Karpas-422 (cell line): ENCODE measurements around the gene ANO6. TPM values are rescaled to one million over a fixed set of nuclear protein-coding genes. Genes with fewer than 3 reads are reported as not detected.
"Not testable (repeated sequence)": the region's sequence is repeated elsewhere in the genome, so short reads cannot be mapped to it uniquely, and the experiment has no call there.

ENCODE experiments used
- DNase-seq: peaks from one replicate; pipeline ENCODE4 v3.0.0-alpha.2; 2015
- H2AFZ ChIP-seq: fragments of 200-600 bp; sonication (generic); 2 replicates; pipeline ENCODE4 v1.6.1; 2014; ENCODE audit warnings: antibody characterized with exemption, low read length, mixed read lengths
- H3K27ac ChIP-seq: fragments of 200-600 bp; sonication (generic); 2 replicates; pipeline ENCODE4 v1.5.1; 2014; ENCODE audit warnings: mild to moderate bottlenecking, low read length, moderate library complexity
- H3K27me3 ChIP-seq: fragments of 200-600 bp; sonication (generic); 2 replicates; pipeline ENCODE4 v1.6.1; 2014; ENCODE audit warnings: low read length, mixed read lengths
- H3K36me3 ChIP-seq: fragments of 200-600 bp; sonication (generic); 2 replicates; pipeline ENCODE4 v1.6.1; 2014; ENCODE audit warnings: low read length, mixed read lengths; ENCODE audit not compliant: insufficient read depth
- H3K4me1 ChIP-seq: fragments of 200-600 bp; sonication (generic); 2 replicates; pipeline ENCODE4 v1.6.1; 2014; ENCODE audit warnings: mild to moderate bottlenecking, low read length, mixed read lengths
- H3K4me2 ChIP-seq: fragments of 200-600 bp; sonication (generic); 2 replicates; pipeline ENCODE4 v1.6.1; 2014; ENCODE audit warnings: low read length, low read depth, mild to moderate bottlenecking; ENCODE audit not compliant: poor library complexity, severe bottlenecking
- H3K4me3 ChIP-seq: fragments of 200-600 bp; sonication (generic); 2 replicates; pipeline ENCODE4 v1.5.1; 2014; ENCODE audit warnings: mild to moderate bottlenecking, antibody characterized with exemption, low read length, mixed read lengths
- H3K79me2 ChIP-seq: fragments of 200-600 bp; sonication (generic); 2 replicates; pipeline ENCODE4 v1.6.1; 2014; ENCODE audit warnings: mild to moderate bottlenecking, low read length, mixed read lengths
- H3K9ac ChIP-seq: fragments of 200-600 bp; sonication (generic); 2 replicates; pipeline ENCODE4 v1.6.0; 2014; ENCODE audit warnings: low read length
- H3K9me2 ChIP-seq: fragments of 200-600 bp; sonication (generic), shearing (Covaris generic); replicated peaks from 2 replicates; pipeline ENCODE4 v1.6.0; 2014; ENCODE audit warnings: mild to moderate bottlenecking, low read length, moderate library complexity; ENCODE audit not compliant: insufficient read depth
- H3K9me3 ChIP-seq: fragments of 300-700, 200-600 bp; sonication (generic); 2 replicates; pipeline ENCODE4 v1.6.1; 2014; ENCODE audit warnings: low read length, mixed read lengths
- H4K20me1 ChIP-seq: fragments of 200-600 bp; sonication (generic); 2 replicates; pipeline ENCODE4 v1.6.1; 2014; ENCODE audit warnings: mild to moderate bottlenecking, antibody characterized with exemption, low read length, low read depth; ENCODE audit not compliant: insufficient read depth
- total RNA-seq: library from RNA; depleted of rRNA; stranded (reverse); fragments of >200 nt; shearing (Covaris generic); gene quantifications from 2 replicates; pipeline ENCODE4 v1.2.3, GENCODE V29; 2014; ENCODE audit warnings: low replicate concordance

ANO6 gene
- total RNA-seq, 1 experiment from 2014 or later, result 1.1 TPM

- H3K4me3 ChIP-seq, result no peak overlapping the region
- no peaks in the 10 kb centered on the region for H3K79me2 ChIP-seq
- H3K9ac ChIP-seq, result no peak overlapping the region
- H3K36me3 ChIP-seq, result no peaks in the 10 kb centered on the region
- H2AFZ ChIP-seq, result no peak overlapping the region
- no peaks in the 10 kb centered on the region for H3K27me3 ChIP-seq
- H3K9me3 ChIP-seq, result no peaks in the 10 kb centered on the region
- no peaks in the 10 kb centered on the region for H4K20me1 ChIP-seq
- no peak for DNase-seq
- no peaks in the 10 kb centered on the region for H3K4me1 ChIP-seq
- H3K27ac ChIP-seq, result no peak overlapping the region
- no peaks in the 10 kb centered on the region for H3K9me2 ChIP-seq
- no peak overlapping the region for H3K4me2 ChIP-seq
Measured at GRCh38 chr12:45309836-45310626, 94.1 kb downstream of the ANO6 start.

DNA sequence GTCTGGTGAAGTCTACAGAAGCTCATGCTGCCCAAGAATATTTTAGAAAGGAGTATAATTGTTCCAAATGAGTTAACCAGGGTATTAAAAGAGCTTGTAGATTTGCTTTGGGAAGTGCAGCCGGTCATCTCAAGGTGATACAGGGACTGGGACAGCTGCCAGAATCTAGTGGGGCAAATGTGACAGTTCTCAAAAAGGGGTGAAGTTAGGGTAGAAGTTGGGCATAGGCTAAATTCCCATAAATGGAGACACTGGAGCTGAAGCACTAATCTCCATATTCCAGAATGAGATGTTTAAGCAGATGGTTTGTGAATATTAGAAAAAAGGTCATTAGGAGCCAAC, 94.7 kb downstream of the ANO6 start:
- Histone ChIP-seq H3K79me2 (no peaks in the 10 kb centered on the region), H3K9ac (no peak overlapping the region), H3K27ac (no peak overlapping the region), H2AFZ (no peak overlapping the region), H3K9me3 (no peaks in the 10 kb centered on the region), H3K4me3 (no peak overlapping the region), H3K36me3 (no peaks in the 10 kb centered on the region), H3K4me2 (no peak overlapping the region), H3K4me1 (no peaks in the 10 kb centered on the region), H3K9me2 (no peaks in the 10 kb centered on the region), H4K20me1 (no peaks in the 10 kb centered on the region), H3K27me3 (no peaks in the 10 kb centered on the region)
- no peak for DNase-seq

- H3K27ac ChIP-seq, result no peak overlapping the region
- H3K4me3 ChIP-seq, result no peak overlapping the region
- no peaks in the 10 kb centered on the region for H4K20me1 ChIP-seq
- DNase-seq, result no peak
- H3K9ac ChIP-seq, result no peak overlapping the region
- no peaks in the 10 kb centered on the region for H3K9me2 ChIP-seq
- no peaks in the 10 kb centered on the region for H3K4me1 ChIP-seq
- H3K79me2 ChIP-seq, result no peaks in the 10 kb centered on the region
- no peak overlapping the region for H2AFZ ChIP-seq
- no peaks in the 10 kb centered on the region for H3K27me3 ChIP-seq
- no peak overlapping the region for H3K4me2 ChIP-seq
- no peaks in the 10 kb centered on the region for H3K36me3 ChIP-seq
- H3K9me3 ChIP-seq, result no peaks in the 10 kb centered on the region
Measured at GRCh38 chr12:45312012-45312411, 96.1 kb downstream of the ANO6 start.

DNA sequence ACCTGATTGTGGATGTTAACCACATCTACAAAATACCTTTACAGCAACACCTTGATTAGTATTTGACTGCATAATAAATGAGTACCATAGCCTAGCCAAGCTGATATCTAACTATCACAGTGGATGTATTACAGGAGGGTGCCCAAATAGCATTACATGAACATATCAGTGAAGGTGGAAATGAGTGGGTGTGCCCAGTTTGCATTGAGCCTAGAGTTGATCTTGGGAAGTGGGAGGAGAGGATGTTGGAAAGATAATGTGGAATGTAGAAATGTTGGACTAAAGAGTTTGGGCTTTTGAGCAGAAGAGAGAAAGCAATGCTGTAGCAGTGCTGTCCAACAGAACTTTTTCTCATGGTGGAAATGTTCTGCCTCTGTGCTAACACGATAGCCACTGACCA, 98.9 kb downstream of the ANO6 start:
- Histone ChIP-seq H3K27me3 (no peaks in the 10 kb centered on the region), H3K9ac (no peak overlapping the region), H3K4me1 (no peaks in the 10 kb centered on the region), H3K9me2 (no peaks in the 10 kb centered on the region), H3K4me3 (no peak overlapping the region), H3K27ac (no peak overlapping the region), H3K4me2 (no peak overlapping the region), H2AFZ (no peak overlapping the region), H3K36me3 (no peaks in the 10 kb centered on the region), H4K20me1 (no peaks in the 10 kb centered on the region), H3K79me2 (no peaks in the 10 kb centered on the region), H3K9me3 (no peaks in the 10 kb centered on the region)
- DNase-seq, result no peak

- H3K9me3 ChIP-seq, result no peaks in the 10 kb centered on the region
- H3K4me3 ChIP-seq, result no peak overlapping the region
- H3K79me2 ChIP-seq, result no peaks in the 10 kb centered on the region
- no peak for DNase-seq
- H3K9ac ChIP-seq, result no peak overlapping the region
- H4K20me1 ChIP-seq, result no peaks in the 10 kb centered on the region
- H3K4me1 ChIP-seq, result no peaks in the 10 kb centered on the region
- no peak overlapping the region for H3K27ac ChIP-seq
- H3K4me2 ChIP-seq, result no peak overlapping the region
- H2AFZ ChIP-seq, result no peak overlapping the region
- no peaks in the 10 kb centered on the region for H3K9me2 ChIP-seq
- H3K27me3 ChIP-seq, result no peaks in the 10 kb centered on the region
- H3K36me3 ChIP-seq, result no peaks in the 10 kb centered on the region
Measured at GRCh38 chr12:45315462-45315861, 99.6 kb downstream of the ANO6 start.

- not testable (repeated sequence) for H3K9ac ChIP-seq, H3K4me2 ChIP-seq, H3K9me2 ChIP-seq, H3K9me3 ChIP-seq, DNase-seq, H3K27me3 ChIP-seq, H3K36me3 ChIP-seq, H3K27ac ChIP-seq, H3K4me3 ChIP-seq, H3K79me2 ChIP-seq, H2AFZ ChIP-seq, H4K20me1 ChIP-seq, H3K4me1 ChIP-seq
Measured at GRCh38 chr12:45317261-45317660, 101.4 kb downstream of the ANO6 start.

DNA sequence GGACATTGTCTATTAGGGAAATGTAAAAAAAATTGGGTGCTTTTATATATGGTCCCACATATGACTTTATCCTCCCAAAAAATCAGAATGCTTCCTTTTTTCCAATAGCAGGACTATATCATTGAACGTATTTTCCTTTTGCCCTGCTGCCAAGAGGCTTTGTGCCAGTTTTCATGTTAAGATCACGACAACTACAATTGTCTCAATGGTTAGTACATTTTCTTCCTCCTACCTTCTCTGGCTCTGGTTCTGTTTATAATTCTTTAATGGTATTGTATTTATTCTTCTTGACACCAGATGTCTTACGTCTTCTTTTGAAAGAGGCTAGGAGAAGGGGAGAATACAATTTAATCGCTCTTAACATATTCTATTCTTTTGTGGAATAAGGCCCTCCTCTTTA, 106.9 kb downstream of the ANO6 start:
- H3K9ac ChIP-seq, result no peak overlapping the region
- no peaks in the 10 kb centered on the region for H3K27me3 ChIP-seq
- no peak for DNase-seq
- no peaks in the 10 kb centered on the region for H3K9me3 ChIP-seq
- H3K4me3 ChIP-seq, result no peak overlapping the region
- H4K20me1 ChIP-seq, result no peaks in the 10 kb centered on the region
- no peaks in the 10 kb centered on the region for H3K4me1 ChIP-seq
- H3K79me2 ChIP-seq, result no peaks in the 10 kb centered on the region
- H3K27ac ChIP-seq, result no peak overlapping the region
- H3K4me2 ChIP-seq, result no peak overlapping the region
- no peaks in the 10 kb centered on the region for H3K36me3 ChIP-seq
- H2AFZ ChIP-seq, result no peak overlapping the region
- no peaks in the 10 kb centered on the region for H3K9me2 ChIP-seq

GRCh38 chr12:45324391-45324790, 108.5 kb downstream of the ANO6 start:
- Histone ChIP-seq H3K4me1 (no peaks in the 10 kb centered on the region), H4K20me1 (no peaks in the 10 kb centered on the region), H3K27me3 (no peaks in the 10 kb centered on the region), H3K9ac (no peak overlapping the region), H3K4me2 (no peak overlapping the region), H2AFZ (no peak overlapping the region), H3K9me2 (no peaks in the 10 kb centered on the region), H3K9me3 (no peaks in the 10 kb centered on the region), H3K36me3 (no peaks in the 10 kb centered on the region), H3K27ac (no peak overlapping the region), H3K4me3 (no peak overlapping the region), H3K79me2 (no peaks in the 10 kb centered on the region)
- DNase-seq, result no peak
